Liver (tissue), 9 donors: ENCODE measurements around the gene COL12A1. TPM values are rescaled to one million over a fixed set of nuclear protein-coding genes. Genes with fewer than 3 reads are reported as not detected.

ENCODE experiments used
- DNase-seq: peaks from one replicate; pipeline ENCODE4 v3.0.0-alpha.2; 2017; ENCODE audit warnings: low spot score
- H3K27ac ChIP-seq, 2 donors: one replicate each; pipeline ENCODE4 v1.7.0; 2013; ENCODE audit warnings: inconsistent platforms in 2 of 2, low read length in 2 of 2, control low read depth in 1 of 2, low read depth in 1 of 2, mild to moderate bottlenecking in 1 of 2
- H3K27me3 ChIP-seq, 4 donors: one replicate each; pipeline versions ENCODE4 v1.6.1 to v1.7.0; 2013; ENCODE audit warnings: low read length in 3 of 4, inconsistent platforms in 1 of 4, mild to moderate bottlenecking in 1 of 4, moderate library complexity in 1 of 4; ENCODE audit not compliant: control insufficient read depth in 4 of 4, insufficient read depth in 4 of 4
- H3K36me3 ChIP-seq, 4 donors: one replicate each; pipeline versions ENCODE4 v1.6.1 to v1.7.0; 2013; ENCODE audit warnings: low read length in 3 of 4, mild to moderate bottlenecking in 3 of 4, low read depth in 1 of 4, moderate library complexity in 1 of 4; ENCODE audit not compliant: control insufficient read depth in 4 of 4, insufficient read depth in 3 of 4
- H3K4me1 ChIP-seq, 4 donors: one replicate each; pipeline versions ENCODE4 v1.6.1 to v1.7.0; 2013; ENCODE audit warnings: low read length in 3 of 4, mild to moderate bottlenecking in 3 of 4, moderate library complexity in 1 of 4; ENCODE audit not compliant: control insufficient read depth in 4 of 4, insufficient read depth in 4 of 4
- H3K4me3 ChIP-seq, 3 donors: one replicate each; pipeline versions ENCODE4 v1.6.1 to v1.7.0; 2013; ENCODE audit warnings: low read length in 3 of 3, control low read depth in 1 of 3, low read depth in 1 of 3, mild to moderate bottlenecking in 1 of 3
- H3K9ac ChIP-seq, 2 donors: one replicate each; pipeline ENCODE4 v1.7.0; 2013; ENCODE audit warnings: low read length in 2 of 2, mild to moderate bottlenecking in 2 of 2, moderate library complexity in 2 of 2, control low read depth in 1 of 2, low read depth in 1 of 2
- H3K9me3 ChIP-seq, 4 donors: one replicate each; pipeline versions ENCODE4 v1.6.1 to v1.7.0; 2013; ENCODE audit warnings: low read length in 3 of 4; ENCODE audit not compliant: control insufficient read depth in 4 of 4
- CTCF ChIP-seq: fragments of 150-350 bp; IDR thresholded peaks from 2 replicates; pipeline ENCODE4 v1.5.1; 2017; ENCODE audit warnings: improper control_type of control experiment, low read depth, low read length; ENCODE audit not compliant: missing input control
- FOXA1 ChIP-seq: IDR thresholded peaks from 2 replicates; pipeline ENCODE4 v1.6.1; 2016; ENCODE audit warnings: antibody characterized with exemption
- FOXA2 ChIP-seq: IDR thresholded peaks from 2 replicates; pipeline ENCODE4 v1.6.1; 2016; ENCODE audit warnings: antibody characterized with exemption
- GABPA ChIP-seq, 2 donors: IDR thresholded peaks in 1 of 2; conservative IDR thresholded peaks in 1 of 2; 2 replicates each; pipeline ENCODE4 v1.6.1; 2016; ENCODE audit warnings: antibody characterized with exemption in 2 of 2, mild to moderate bottlenecking in 1 of 2, moderate library complexity in 1 of 2
- HNF4G ChIP-seq: IDR thresholded peaks from 2 replicates; pipeline ENCODE4 v1.6.1; 2016; ENCODE audit warnings: antibody characterized with exemption
- JUND ChIP-seq, 2 donors: IDR thresholded peaks; 2 replicates each; pipeline ENCODE4 v1.6.1; 2016; ENCODE audit warnings: antibody characterized with exemption in 2 of 2
- SP1 ChIP-seq: IDR thresholded peaks from 2 replicates; pipeline ENCODE4 v1.6.1; 2018; ENCODE audit warnings: antibody characterized with exemption, mild to moderate bottlenecking
- TAF1 ChIP-seq: conservative IDR thresholded peaks from 2 replicates; pipeline ENCODE4 v1.6.1; 2016; ENCODE audit warnings: antibody characterized with exemption, mild to moderate bottlenecking
- ZBTB33 ChIP-seq: IDR thresholded peaks from 2 replicates; pipeline ENCODE4 v1.6.1; 2016; ENCODE audit warnings: antibody characterized with exemption
- WGBS: extraction: QIAGEN DNeasy Blood & Tissue Kit; methylation state at CpG from one replicate; pipeline ENCODE4 v1.1.7; 2013; 5-methylcytosine and 5-hydroxymethylcytosine counted together
- polyA plus RNA-seq, 2 donors: library from polyadenylated mRNA; stranded (reverse) in 1 of 2; unstranded in 1 of 2; fragments of 200-250 nt in 1 of 2; fragments of >200 nt in 1 of 2; fragmentation: Nextera tagmentation in 1 of 2; extraction: Ambion mirVana in 1 of 2; gene quantifications; one replicate each; pipeline versions ENCODE4 v1.2.1 to v1.2.3, GENCODE V29; 2013 to 2015
- total RNA-seq, 2 donors: library from RNA; depleted of rRNA; stranded (reverse); fragments of >200 nt; gene quantifications; one replicate each; pipeline ENCODE4 v1.2.3, GENCODE V29; 2014
- TF ChIP-seq, protein P1 (sequence below): IDR thresholded peaks from 2 replicates; pipeline ENCODE4 v1.6.1; 2016; ENCODE audit warnings: antibody characterized with exemption, mild to moderate bottlenecking
- TF ChIP-seq, protein P2 (sequence below): IDR thresholded peaks from 2 replicates; pipeline ENCODE4 v1.6.1; 2016; ENCODE audit warnings: antibody characterized with exemption
- donor health status: healthy.
- donor health status: healthy.
- donor health status: healthy.
- donor health status: healthy.
- donor health status: healthy.

Gene COL12A1
- total and polyA plus RNA-seq, 4 donors = 0.15 to 5.1 (median 1.8) TPM

GRCh38 chr6:75246386-75246785 is 40.5 kb upstream of the COL12A1 start:
- Histone ChIP-seq H3K9me3 (no peaks in the 10 kb centered on the region), H3K27ac (no peak overlapping the region), H3K9ac (no peak overlapping the region), H3K27me3 (no peaks in the 10 kb centered on the region), H3K36me3 (no peaks in the 10 kb centered on the region), H3K4me1 (peaks cover 0 to 13% (median 6%) of the 10 kb centered on the region in 4 donors), H3K4me3 (no peak overlapping the region)
- WGBS = 57% methylated on average over 2 of the region's 2 CpGs
- DNase-seq = no peak
- TF ChIP-seq TAF1 (no peak), FOXA2 (no peak)
- TF ChIP-seq, protein P1, sequence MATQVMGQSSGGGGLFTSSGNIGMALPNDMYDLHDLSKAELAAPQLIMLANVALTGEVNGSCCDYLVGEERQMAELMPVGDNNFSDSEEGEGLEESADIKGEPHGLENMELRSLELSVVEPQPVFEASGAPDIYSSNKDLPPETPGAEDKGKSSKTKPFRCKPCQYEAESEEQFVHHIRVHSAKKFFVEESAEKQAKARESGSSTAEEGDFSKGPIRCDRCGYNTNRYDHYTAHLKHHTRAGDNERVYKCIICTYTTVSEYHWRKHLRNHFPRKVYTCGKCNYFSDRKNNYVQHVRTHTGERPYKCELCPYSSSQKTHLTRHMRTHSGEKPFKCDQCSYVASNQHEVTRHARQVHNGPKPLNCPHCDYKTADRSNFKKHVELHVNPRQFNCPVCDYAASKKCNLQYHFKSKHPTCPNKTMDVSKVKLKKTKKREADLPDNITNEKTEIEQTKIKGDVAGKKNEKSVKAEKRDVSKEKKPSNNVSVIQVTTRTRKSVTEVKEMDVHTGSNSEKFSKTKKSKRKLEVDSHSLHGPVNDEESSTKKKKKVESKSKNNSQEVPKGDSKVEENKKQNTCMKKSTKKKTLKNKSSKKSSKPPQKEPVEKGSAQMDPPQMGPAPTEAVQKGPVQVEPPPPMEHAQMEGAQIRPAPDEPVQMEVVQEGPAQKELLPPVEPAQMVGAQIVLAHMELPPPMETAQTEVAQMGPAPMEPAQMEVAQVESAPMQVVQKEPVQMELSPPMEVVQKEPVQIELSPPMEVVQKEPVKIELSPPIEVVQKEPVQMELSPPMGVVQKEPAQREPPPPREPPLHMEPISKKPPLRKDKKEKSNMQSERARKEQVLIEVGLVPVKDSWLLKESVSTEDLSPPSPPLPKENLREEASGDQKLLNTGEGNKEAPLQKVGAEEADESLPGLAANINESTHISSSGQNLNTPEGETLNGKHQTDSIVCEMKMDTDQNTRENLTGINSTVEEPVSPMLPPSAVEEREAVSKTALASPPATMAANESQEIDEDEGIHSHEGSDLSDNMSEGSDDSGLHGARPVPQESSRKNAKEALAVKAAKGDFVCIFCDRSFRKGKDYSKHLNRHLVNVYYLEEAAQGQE = no peak

DNA sequence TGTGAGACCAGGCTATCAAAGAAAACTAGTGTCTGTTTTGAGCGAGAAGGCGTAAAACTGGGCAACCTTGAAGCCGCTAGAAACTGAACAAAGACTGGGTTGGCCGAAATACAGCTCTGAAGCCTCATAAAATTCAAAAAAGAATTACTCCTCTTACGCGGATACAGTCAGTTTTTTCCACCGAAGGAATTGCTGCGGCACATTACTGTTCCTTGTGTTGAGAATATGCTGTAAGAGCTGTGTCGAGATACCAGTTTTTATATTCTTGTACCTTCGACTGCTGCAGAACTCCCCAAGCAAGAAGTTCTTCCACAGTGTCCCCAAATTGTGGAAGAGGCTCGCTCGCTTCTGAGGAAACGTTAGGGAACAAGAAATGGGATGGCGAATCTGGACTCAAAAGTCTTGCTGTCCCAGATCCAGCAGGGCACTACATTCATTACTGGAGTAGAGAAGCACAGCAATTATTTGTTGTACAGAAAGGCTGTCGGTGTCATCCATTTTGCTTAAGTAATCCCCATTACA is 38.3 kb upstream of the COL12A1 start:
- no peak for DNase-seq
- H3K4me3 ChIP-seq = peak overlapping the region; percentile 69 to 100 (median 100)
- H3K27ac ChIP-seq = peak overlapping the region; percentile 80 to 91
- TF ChIP-seq, protein P2, sequence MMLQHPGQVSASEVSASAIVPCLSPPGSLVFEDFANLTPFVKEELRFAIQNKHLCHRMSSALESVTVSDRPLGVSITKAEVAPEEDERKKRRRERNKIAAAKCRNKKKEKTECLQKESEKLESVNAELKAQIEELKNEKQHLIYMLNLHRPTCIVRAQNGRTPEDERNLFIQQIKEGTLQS = no peak
- peak in 1 of 2 donors; percentile 2 for TF ChIP-seq JUND (IDR thresholded peaks at IDR 0.05)
- TF ChIP-seq HNF4G = no peak
- TF ChIP-seq SP1 = no peak
- peak; percentile 1 for TF ChIP-seq ZBTB33
- TF ChIP-seq FOXA1 = no peak
- no peak for TF ChIP-seq CTCF
- TF ChIP-seq, protein P1 = no peak
- no peak for TF ChIP-seq GABPA (IDR thresholded peaks at IDR 0.05 in 1 of 2, conservative IDR thresholded peaks at IDR 0.05 in 1 of 2)
- TF ChIP-seq TAF1 = peak; percentile 27
- WGBS = 20% methylated on average over 15 of the region's 15 CpGs
- peaks cover 0 to 13% (median 6%) of the 10 kb centered on the region in 4 donors for H3K4me1 ChIP-seq
- H3K27me3 ChIP-seq = no peaks in the 10 kb centered on the region
- no peaks in the 10 kb centered on the region for H3K9me3 ChIP-seq
- H3K9ac ChIP-seq = peak overlapping the region; percentile 91 to 97
- H3K36me3 ChIP-seq = peaks cover 4 to 13% (median 5%) of the 10 kb centered on the region in 4 donors
